Smooth muscle cell (in vitro differentiated cells): ENCODE measurements around the gene MATN1. TPM values are rescaled to one million over a fixed set of nuclear protein-coding genes. Genes with fewer than 3 reads are reported as not detected.

Experiments
- DNase-seq: peaks from one replicate; lab custom pipeline; 2025; ENCODE audit not compliant: unreplicated experiment; lab: John Stamatoyannopoulos, UW
- H2AFZ ChIP-seq: fragments of 200-600 bp; sonication (generic); 2 replicates; pipeline ENCODE4 v1.6.0; 2016; ENCODE audit warnings: antibody characterized with exemption, low read depth, mild to moderate bottlenecking
- H3F3A ChIP-seq: fragments of 200-600 bp; sonication (generic); 2 replicates; pipeline ENCODE4 v1.6.0; 2017; ENCODE audit warnings: antibody characterized with exemption, low read depth
- H3K27ac ChIP-seq: fragments of 200-600 bp; sonication (generic); 2 replicates; pipeline ENCODE4 v1.5.1; 2016; ENCODE audit warnings: low read depth, mild to moderate bottlenecking
- H3K27me3 ChIP-seq: fragments of 200-600 bp; sonication (generic); 2 replicates; pipeline ENCODE4 v1.6.1; 2016; ENCODE audit warnings: low read depth, mild to moderate bottlenecking
- H3K36me3 ChIP-seq: fragments of 200-600 bp; sonication (generic); 2 replicates; pipeline ENCODE4 v1.5.1; 2016; ENCODE audit warnings: low read depth
- H3K4me1 ChIP-seq: fragments of 200-600 bp; sonication (generic); 2 replicates; pipeline ENCODE4 v1.5.1; 2016; ENCODE audit warnings: low read depth
- H3K4me2 ChIP-seq: fragments of 200-600 bp; sonication (generic); 2 replicates; pipeline ENCODE4 v1.6.0; 2016; ENCODE audit warnings: mild to moderate bottlenecking
- H3K4me3 ChIP-seq: fragments of 200-600 bp; sonication (generic); 2 replicates; pipeline ENCODE4 v1.5.1; 2016; ENCODE audit warnings: mild to moderate bottlenecking
- H3K79me2 ChIP-seq: fragments of 200-600 bp; sonication (generic); 2 replicates; pipeline ENCODE4 v1.6.0; 2016; ENCODE audit warnings: low read depth, mild to moderate bottlenecking
- H3K9ac ChIP-seq: fragments of 200-600 bp; sonication (generic); 2 replicates; pipeline ENCODE4 v1.6.0; 2016; ENCODE audit warnings: low read depth
- H3K9me3 ChIP-seq: fragments of 200-600 bp; sonication (generic); replicated peaks from 2 replicates; pipeline ENCODE4 v1.5.1; 2016; ENCODE audit warnings: low read depth
- H4K20me1 ChIP-seq: fragments of 200-600 bp; sonication (generic); 2 replicates; pipeline ENCODE4 v1.6.0; 2016; ENCODE audit warnings: low read depth
- WGBS: methylation state at CpG from one replicate; pipeline ENCODE4 v1.1.7; 2016; ENCODE audit warnings: low lambda C conversion rate; 5-methylcytosine and 5-hydroxymethylcytosine counted together
- polyA plus RNA-seq: library from polyadenylated mRNA; unstranded; fragments of >200 nt; fragmentation: Nextera tagmentation; extraction: Ambion mirVana; gene quantifications from 2 replicates; pipeline ENCODE4 v1.2.1, GENCODE V29; 2016
- total RNA-seq: library from RNA; depleted of rRNA; stranded (reverse); fragments of >200 nt; gene quantifications from 2 replicates; pipeline ENCODE4 v1.2.3, GENCODE V29; 2014
- TF ChIP-seq, protein P1 (sequence below): fragments of 200-600 bp; sonication (generic); IDR thresholded peaks from 2 replicates; pipeline ENCODE4 v1.5.1; 2017; ENCODE audit warnings: borderline replicate concordance, mild to moderate bottlenecking, antibody characterized with exemption; ENCODE audit not compliant: insufficient read depth, poor library complexity, severe bottlenecking

The MATN1 gene
- total and polyA plus RNA-seq, 2 experiments from 2014 or later: 0.40 to 2.0 TPM

GRCh38 chr1:30730346-30731108, 7.1 kb upstream of the MATN1 start:
- no peak overlapping the region for H2AFZ ChIP-seq
- H3K4me3 ChIP-seq: no peak overlapping the region
- H3K4me1 ChIP-seq: peaks cover 9% of the 10 kb centered on the region
- H3K27ac ChIP-seq: no peak overlapping the region
- H3F3A ChIP-seq: peaks cover 5% of the 10 kb centered on the region
- no peaks in the 10 kb centered on the region for H3K79me2 ChIP-seq
- no peak overlapping the region for H3K4me2 ChIP-seq
- H3K27me3 ChIP-seq: no peaks in the 10 kb centered on the region
- no peaks in the 10 kb centered on the region for H3K36me3 ChIP-seq
- H3K9me3 ChIP-seq: no peaks in the 10 kb centered on the region
- 67% methylated on average over 23 of the region's 23 CpGs for WGBS
- H3K9ac ChIP-seq: no peak overlapping the region
- H4K20me1 ChIP-seq: no peaks in the 10 kb centered on the region
- no peak for DNase-seq
- TF ChIP-seq, protein P1, sequence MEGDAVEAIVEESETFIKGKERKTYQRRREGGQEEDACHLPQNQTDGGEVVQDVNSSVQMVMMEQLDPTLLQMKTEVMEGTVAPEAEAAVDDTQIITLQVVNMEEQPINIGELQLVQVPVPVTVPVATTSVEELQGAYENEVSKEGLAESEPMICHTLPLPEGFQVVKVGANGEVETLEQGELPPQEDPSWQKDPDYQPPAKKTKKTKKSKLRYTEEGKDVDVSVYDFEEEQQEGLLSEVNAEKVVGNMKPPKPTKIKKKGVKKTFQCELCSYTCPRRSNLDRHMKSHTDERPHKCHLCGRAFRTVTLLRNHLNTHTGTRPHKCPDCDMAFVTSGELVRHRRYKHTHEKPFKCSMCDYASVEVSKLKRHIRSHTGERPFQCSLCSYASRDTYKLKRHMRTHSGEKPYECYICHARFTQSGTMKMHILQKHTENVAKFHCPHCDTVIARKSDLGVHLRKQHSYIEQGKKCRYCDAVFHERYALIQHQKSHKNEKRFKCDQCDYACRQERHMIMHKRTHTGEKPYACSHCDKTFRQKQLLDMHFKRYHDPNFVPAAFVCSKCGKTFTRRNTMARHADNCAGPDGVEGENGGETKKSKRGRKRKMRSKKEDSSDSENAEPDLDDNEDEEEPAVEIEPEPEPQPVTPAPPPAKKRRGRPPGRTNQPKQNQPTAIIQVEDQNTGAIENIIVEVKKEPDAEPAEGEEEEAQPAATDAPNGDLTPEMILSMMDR: no peak

GRCh38 chr1:30729901-30730300, 6.5 kb upstream of the MATN1 start:
- Histone ChIP-seq H3F3A (peaks cover 5% of the 10 kb centered on the region), H3K27me3 (no peaks in the 10 kb centered on the region), H3K4me1 (peaks cover 9% of the 10 kb centered on the region), H3K4me3 (no peak overlapping the region), H4K20me1 (no peaks in the 10 kb centered on the region), H3K79me2 (no peaks in the 10 kb centered on the region), H3K27ac (no peak overlapping the region), H3K4me2 (no peak overlapping the region), H3K9me3 (no peaks in the 10 kb centered on the region), H3K9ac (no peak overlapping the region), H2AFZ (no peak overlapping the region), H3K36me3 (no peaks in the 10 kb centered on the region)
- no peak for DNase-seq
- TF ChIP-seq, protein P1: no peak
- whole genome bisulfite sequencing: 99% methylated on average over 6 of the region's 6 CpGs

- Histone ChIP-seq H3K27me3 (no peaks in the 10 kb centered on the region), H4K20me1 (no peaks in the 10 kb centered on the region), H2AFZ (no peak overlapping the region), H3K4me3 (no peak overlapping the region), H3K9ac (no peak overlapping the region), H3K9me3 (no peaks in the 10 kb centered on the region), H3K36me3 (no peaks in the 10 kb centered on the region), H3K4me2 (no peak overlapping the region), H3F3A (peaks cover 5% of the 10 kb centered on the region), H3K4me1 (peaks cover 9% of the 10 kb centered on the region), H3K79me2 (no peaks in the 10 kb centered on the region), H3K27ac (no peak overlapping the region)
- no peak for DNase-seq
- WGBS: 81% methylated on average over 17 of the region's 17 CpGs
- TF ChIP-seq, protein P1: no peak
These were observed 5.7 kb upstream of the MATN1 start for GRCh38 chr1:30728832-30729638.
